Progenitor cell of endocrine pancreas (in vitro differentiated cells): ENCODE measurements around the gene SIX2. TPM values are rescaled to one million over a fixed set of nuclear protein-coding genes. Genes with fewer than 3 reads are reported as not detected.

Experiments
- DNase-seq: peaks from one replicate; pipeline ENCODE4 v3.0.0; 2021; ENCODE audit warnings: low spot score; ENCODE audit not compliant: unreplicated experiment
- H3K27ac Mint-ChIP-seq: 2 replicates; pipeline ENCODE4 v1.8.0; 2021; ENCODE audit warnings: mild to moderate bottlenecking, moderate library complexity, mixed read lengths
- H3K27me3 Mint-ChIP-seq: 2 replicates; pipeline ENCODE4 v1.8.0; 2021; ENCODE audit warnings: mixed read lengths
- H3K36me3 Mint-ChIP-seq: 2 replicates; pipeline ENCODE4 v1.8.0; 2022; ENCODE audit warnings: mixed read lengths; ENCODE audit not compliant: insufficient read depth
- H3K4me1 Mint-ChIP-seq: 2 replicates; pipeline ENCODE4 v1.8.0; 2021; ENCODE audit warnings: low read depth, mixed read lengths
- H3K4me3 Mint-ChIP-seq: 2 replicates; pipeline ENCODE4 v1.8.0; 2021; ENCODE audit warnings: low read depth, mild to moderate bottlenecking, moderate library complexity, mixed read lengths
- H3K9me3 Mint-ChIP-seq: 2 replicates; pipeline ENCODE4 v1.8.0; 2021; ENCODE audit warnings: low read depth, mixed read lengths
- CTCF ChIP-seq: fragments of 200-600 bp; sonication (generic); IDR thresholded peaks from one replicate; pipeline ENCODE4 v1.5.0; 2021; ENCODE audit warnings: antibody characterized with exemption, mild to moderate bottlenecking; ENCODE audit not compliant: unreplicated experiment
- total RNA-seq: library from RNA; stranded (reverse); gene quantifications from 2 replicates; pipeline ENCODE4 v1.2.1, GENCODE V29; 2021

The SIX2 gene
- total RNA-seq, 1 donor from 2014 or later = 4.0 TPM

- Mint-ChIP-seq H3K4me1 (peaks cover 4% of the 10 kb centered on the region), H3K27ac (no peak overlapping the region), H3K27me3 (peaks cover 19% of the 10 kb centered on the region), H3K36me3 (no peaks in the 10 kb centered on the region), H3K4me3 (no peak overlapping the region), H3K9me3 (no peaks in the 10 kb centered on the region)
- DNase-seq = no peak
- TF ChIP-seq CTCF = no peak
Measured at GRCh38 chr2:44979581-44979980, 29.7 kb downstream of the SIX2 start.

GRCh38 chr2:44975571-44976450 is 33.4 kb downstream of the SIX2 start:
- H3K27me3 Mint-ChIP-seq = peaks cover 42% of the 10 kb centered on the region
- peak overlapping the region; percentile 55 for H3K4me3 Mint-ChIP-seq
- no peak for DNase-seq
- no peaks in the 10 kb centered on the region for H3K9me3 Mint-ChIP-seq
- peaks cover 4% of the 10 kb centered on the region for H3K4me1 Mint-ChIP-seq
- no peaks in the 10 kb centered on the region for H3K36me3 Mint-ChIP-seq
- TF ChIP-seq CTCF = no peak
- no peak overlapping the region for H3K27ac Mint-ChIP-seq

- H3K9me3 Mint-ChIP-seq = no peaks in the 10 kb centered on the region
- H3K4me1 Mint-ChIP-seq = no peaks in the 10 kb centered on the region
- H3K27ac Mint-ChIP-seq = no peak overlapping the region
- peak; percentile 49 for TF ChIP-seq CTCF
- H3K36me3 Mint-ChIP-seq = no peaks in the 10 kb centered on the region
- no peak for DNase-seq
- H3K4me3 Mint-ChIP-seq = no peak overlapping the region
- H3K27me3 Mint-ChIP-seq = peaks cover 51% of the 10 kb centered on the region
Measured at GRCh38 chr2:44974064-44974715, 35.1 kb downstream of the SIX2 start.

- Mint-ChIP-seq H3K9me3 (no peaks in the 10 kb centered on the region), H3K36me3 (no peaks in the 10 kb centered on the region), H3K4me1 (no peaks in the 10 kb centered on the region), H3K27me3 (peaks cover 50% of the 10 kb centered on the region), H3K4me3 (no peak overlapping the region), H3K27ac (no peak overlapping the region)
- TF ChIP-seq CTCF = no peak
- no peak for DNase-seq
Measured at GRCh38 chr2:44972771-44973535, 36.3 kb downstream of the SIX2 start.

DNA sequence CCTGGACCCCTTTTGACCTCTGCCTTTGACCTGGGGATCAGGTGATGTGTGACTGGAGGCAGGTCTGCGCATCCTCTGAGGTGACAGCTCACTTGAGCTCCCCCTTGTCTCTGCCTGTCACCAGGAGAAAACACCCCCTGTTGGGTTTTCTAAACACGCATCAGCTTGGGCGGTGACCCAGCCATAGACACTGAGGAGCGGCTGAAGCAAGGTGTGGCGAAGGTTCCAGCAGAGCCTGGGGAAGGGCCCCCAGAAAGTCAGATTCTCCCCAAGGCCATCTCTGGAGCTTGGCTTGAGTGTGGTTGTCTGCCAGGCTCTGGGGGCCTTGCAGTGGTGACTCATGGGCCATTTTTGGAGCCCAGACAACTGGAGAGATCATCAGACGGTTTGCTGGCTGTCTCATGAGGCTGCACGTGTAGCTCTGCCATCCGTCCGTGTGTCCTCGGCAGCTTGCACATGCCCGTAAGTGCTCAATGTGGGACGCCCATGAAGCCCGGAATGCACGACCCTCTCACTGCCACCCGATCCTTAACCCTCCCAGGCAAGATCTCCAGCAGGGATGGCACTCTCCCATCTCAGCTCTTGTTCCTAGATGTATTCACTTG is 38.3 kb downstream of the SIX2 start:
- TF ChIP-seq CTCF = no peak
- Mint-ChIP-seq H3K4me3 (no peak overlapping the region), H3K36me3 (no peaks in the 10 kb centered on the region), H3K9me3 (no peaks in the 10 kb centered on the region), H3K27ac (no peak overlapping the region), H3K4me1 (no peaks in the 10 kb centered on the region), H3K27me3 (peaks cover 58% of the 10 kb centered on the region)
- DNase-seq = no peak
